ENCODE measurements around the gene LGALS12. TPM values are rescaled to one million over a fixed set of nuclear protein-coding genes. Genes with fewer than 3 reads are reported as not detected.
"Not testable (repeated sequence)": the region's sequence is repeated elsewhere in the genome, so short reads cannot be mapped to it uniquely, and the experiment has no call there.

The LGALS12 gene
- total and polyA plus RNA-seq, 5 donors, result 0.40 to 7.3 (median 2.1) TPM; not detected in 1

DNA sequence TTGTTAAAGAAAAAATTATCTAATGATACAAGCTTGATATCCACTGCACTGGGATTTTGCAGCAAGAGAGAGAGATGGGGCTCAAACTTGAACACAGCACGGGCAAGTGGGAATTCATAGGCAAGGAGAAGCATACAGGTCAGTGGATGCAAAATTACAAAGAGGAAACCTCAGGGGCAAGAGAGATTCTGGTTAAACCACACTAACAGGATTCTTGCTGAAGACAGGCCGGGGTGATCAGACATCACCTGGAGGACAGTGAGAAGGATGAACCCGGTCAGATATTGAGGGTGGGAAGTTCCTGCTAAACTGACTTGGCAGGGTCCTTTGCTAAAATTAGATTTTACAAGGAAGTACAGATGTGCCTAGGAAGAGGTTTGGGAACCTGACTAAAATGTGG lies 28.2 kb downstream of the LGALS12 start:
- Histone ChIP-seq H3K9me3 (ENCODE audit: control insufficient read depth, low read length) (no peaks in the 10 kb centered on the region), H3K4me1 (ENCODE audit: control insufficient read depth, insufficient read depth, low read length) (peaks cover 11% of the 10 kb centered on the region), H3K27me3 (ENCODE audit: control insufficient read depth, insufficient read depth) (no peaks in the 10 kb centered on the region), H3K4me3 (ENCODE audit: low read length) (no peak overlapping the region), H3K27ac (ENCODE audit: low read length) (no peak overlapping the region)
- DNase-seq (no peak), ATAC-seq (no peak)
- intact Hi-C loops (cut with DNase I), result no loop called here
- 79% methylated on average over 3 of the region's 3 CpGs for WGBS

DNA sequence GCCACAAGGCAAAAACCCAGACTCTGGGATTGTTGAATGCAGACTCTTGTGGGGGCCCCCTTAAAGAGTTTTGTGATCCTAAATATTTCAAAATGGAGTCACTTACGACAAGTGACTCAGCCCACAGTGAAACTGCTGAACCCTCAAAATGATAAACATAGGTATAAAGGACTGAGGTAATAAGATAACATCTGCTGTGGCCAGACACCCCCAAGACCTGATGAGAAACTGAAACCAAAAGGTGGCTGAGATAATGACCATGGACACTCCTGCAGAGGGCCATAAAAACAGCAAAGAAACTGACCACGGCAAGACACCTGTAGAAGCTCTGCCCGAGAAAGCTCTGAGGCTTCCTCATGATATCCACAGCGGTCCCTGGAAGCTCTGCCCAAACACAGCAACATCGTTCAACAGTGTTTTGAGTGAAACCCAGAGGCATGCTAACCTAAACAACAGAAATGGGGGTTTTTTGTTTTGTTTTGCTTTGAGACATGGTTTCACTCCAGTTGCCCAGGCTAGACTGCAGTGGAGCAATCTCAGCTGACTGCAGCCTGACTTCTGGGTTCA lies 29.1 kb downstream of the LGALS12 start:
- no peaks in the 10 kb centered on the region for H3K27me3 ChIP-seq (ENCODE audit: control insufficient read depth, insufficient read depth)
- no peak overlapping the region for H3K27ac ChIP-seq (ENCODE audit: low read length)
- WGBS, result 94% methylated on average over 5 of the region's 5 CpGs
- H3K9me3 ChIP-seq (ENCODE audit: control insufficient read depth, low read length), result no peaks in the 10 kb centered on the region
- intact Hi-C loops (cut with DNase I), result no loop called here
- DNase-seq (no peak), ATAC-seq (no peak)
- peaks cover 12% of the 10 kb centered on the region for H3K4me1 ChIP-seq (ENCODE audit: control insufficient read depth, insufficient read depth, low read length)
- no peak overlapping the region for H3K4me3 ChIP-seq (ENCODE audit: low read length)

DNA sequence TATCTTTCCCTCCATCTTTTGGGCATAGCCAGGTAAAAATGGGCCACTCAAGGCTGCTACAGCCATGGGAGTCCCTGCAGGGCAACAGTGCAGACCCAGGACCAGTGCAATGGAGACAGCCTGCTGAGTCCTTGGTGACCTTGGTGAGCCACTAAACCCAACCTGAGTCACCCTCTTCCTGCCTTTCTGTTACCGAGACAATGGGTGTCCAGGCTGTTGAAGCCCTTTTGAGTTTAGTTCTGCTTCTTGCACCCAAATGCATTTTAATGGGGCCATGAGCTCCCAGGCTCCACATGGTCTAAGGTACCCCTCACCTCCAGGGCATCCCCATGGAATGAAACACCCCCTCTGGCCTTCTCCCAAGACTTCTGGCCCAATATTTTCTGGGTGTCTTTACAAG lies 29.9 kb downstream of the LGALS12 start:
- Histone ChIP-seq H3K27ac (ENCODE audit: low read length) (no peak overlapping the region), H3K9me3 (ENCODE audit: control insufficient read depth, low read length) (no peaks in the 10 kb centered on the region), H3K4me1 (ENCODE audit: control insufficient read depth, insufficient read depth, low read length) (peaks cover 12% of the 10 kb centered on the region), H3K4me3 (ENCODE audit: low read length) (no peak overlapping the region), H3K27me3 (ENCODE audit: control insufficient read depth, insufficient read depth) (no peaks in the 10 kb centered on the region)
- intact Hi-C loops (cut with DNase I), result no loop called here
- WGBS, result 89% methylated on average over 1 of the region's 1 CpG
- ATAC-seq (no peak), DNase-seq (no peak)

DNA sequence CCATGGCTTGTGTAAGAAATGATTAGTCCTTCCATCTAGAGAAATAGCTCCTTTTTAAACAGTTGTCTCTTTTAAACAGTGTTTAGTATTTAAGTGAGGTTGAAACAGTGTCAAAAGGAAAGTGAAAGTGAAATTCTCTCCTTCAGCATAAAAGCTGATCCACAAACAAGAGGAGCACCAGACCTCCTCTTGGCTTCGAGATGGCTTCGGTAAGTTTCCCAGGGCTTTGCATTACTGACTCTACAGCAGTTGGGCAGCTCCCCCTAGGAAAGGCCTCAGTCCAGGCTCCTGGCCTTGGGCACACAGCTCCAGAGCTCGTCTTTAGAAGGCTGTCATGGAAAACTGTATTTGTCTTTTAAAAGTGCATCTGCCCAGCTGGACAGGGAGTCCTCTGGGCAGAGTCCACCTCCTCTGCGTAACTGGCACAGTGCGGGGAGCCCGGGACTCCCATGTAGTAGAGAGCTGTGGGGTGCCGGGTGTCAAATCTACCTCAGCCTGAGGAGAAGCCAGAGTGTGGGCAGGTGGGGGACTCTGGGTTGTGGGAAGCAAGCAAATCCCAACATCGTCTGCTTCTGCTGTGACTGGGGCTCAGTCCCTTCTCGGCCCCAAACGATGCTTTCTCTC lies 30.9 kb downstream of the LGALS12 start, which contains the start of gene PLAAT4:
PLAAT4 (plus strand) TSS at position 140 of the 624 bp plus-strand sequence; CDS start at position 201, 61 bp downstream.
- Histone ChIP-seq H3K27me3 (ENCODE audit: control insufficient read depth, insufficient read depth) (no peaks in the 10 kb centered on the region), H3K27ac (ENCODE audit: low read length) (peak within 1 kb of the TSS; percentile 79), H3K4me1 (ENCODE audit: control insufficient read depth, insufficient read depth, low read length) (peaks cover 12% of the 10 kb centered on the region), H3K9me3 (ENCODE audit: control insufficient read depth, low read length) (no peaks in the 10 kb centered on the region), H3K4me3 (ENCODE audit: low read length) (peak within 1 kb of the TSS; percentile 42)
- intact Hi-C loops (cut with DNase I), result no loop called here
- peak; percentile 58 to 63 for ATAC-seq
- peak in 2 of 3 donors; percentile 61 to 67 for DNase-seq
- WGBS, result 26% methylated on average over 10 of the region's 10 CpGs

DNA sequence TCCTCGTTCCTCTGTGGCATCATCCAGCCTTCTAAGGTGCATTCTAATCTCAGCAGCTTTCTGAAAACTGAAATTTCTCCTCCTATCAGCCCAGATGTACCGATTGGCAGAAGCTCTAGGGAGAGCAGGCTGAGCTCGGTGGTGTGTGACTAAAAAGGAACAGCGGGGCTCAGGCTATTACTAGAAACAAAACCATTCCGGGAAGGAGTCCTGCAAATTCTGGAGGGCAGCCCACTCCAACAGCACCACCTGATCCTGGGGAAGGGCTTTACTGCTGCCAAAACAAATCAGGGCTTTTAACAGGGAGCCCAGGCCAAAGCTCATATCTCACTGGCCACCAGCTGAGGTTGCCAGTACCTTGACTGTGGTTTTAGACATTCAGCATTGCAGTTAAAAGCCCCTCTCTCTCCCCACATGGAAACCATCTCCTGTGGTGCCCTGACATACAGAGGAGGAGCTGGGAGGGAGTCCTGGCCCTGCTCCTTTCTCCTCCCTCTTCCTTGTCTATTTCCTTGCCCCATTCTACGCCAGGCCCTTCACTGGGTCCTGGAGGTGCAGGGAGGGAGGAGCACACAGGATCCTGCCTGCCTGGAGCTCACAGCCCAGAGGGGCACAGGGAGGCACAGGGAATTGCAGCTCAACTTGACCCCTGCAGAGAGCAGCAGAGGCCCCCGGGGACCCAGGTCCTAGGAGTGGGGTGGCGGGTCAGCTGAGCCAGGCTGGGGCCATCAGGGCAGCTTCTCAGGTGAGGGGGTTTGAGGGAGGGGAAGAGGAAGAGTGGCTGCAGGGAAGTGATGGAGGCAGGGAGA lies 31.6 kb downstream of the LGALS12 start:
- peak overlapping the region; percentile 79 for H3K27ac ChIP-seq (ENCODE audit: low read length)
- DNase-seq (peak; percentile 74 to 78 (median 77)), ATAC-seq (peak; percentile 88 to 91)
- H3K4me1 ChIP-seq (ENCODE audit: control insufficient read depth, insufficient read depth, low read length), result peaks cover 12% of the 10 kb centered on the region
- H3K27me3 ChIP-seq (ENCODE audit: control insufficient read depth, insufficient read depth), result no peaks in the 10 kb centered on the region
- 17% methylated on average over 8 of the region's 8 CpGs for WGBS
- H3K9me3 ChIP-seq (ENCODE audit: control insufficient read depth, low read length), result no peaks in the 10 kb centered on the region
- intact Hi-C loops (cut with DNase I), result no loop called here
- H3K4me3 ChIP-seq (ENCODE audit: low read length), result peak overlapping the region; percentile 42

DNA sequence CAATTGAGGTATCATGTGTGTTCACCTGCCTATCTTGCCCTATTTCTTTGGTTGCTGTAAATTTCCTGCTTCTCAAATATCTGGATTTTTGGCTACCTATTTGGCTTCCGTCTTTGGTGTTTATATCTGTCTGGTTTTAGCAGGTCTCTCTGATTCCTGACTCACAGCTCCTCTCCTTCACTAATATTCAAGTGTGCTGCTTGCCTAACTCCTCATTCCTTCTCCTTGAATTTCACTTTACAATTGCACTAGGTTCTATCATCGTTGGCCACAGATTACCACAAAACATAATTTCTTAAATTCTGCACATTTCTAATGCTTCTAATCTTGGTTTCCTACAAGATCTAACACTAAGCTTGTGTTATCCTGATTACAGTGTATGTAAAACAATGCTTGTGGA lies 36.6 kb downstream of the LGALS12 start:
- intact Hi-C loops (cut with DNase I); ATAC-seq; H3K4me3 ChIP-seq (ENCODE audit: low read length); H3K27me3 ChIP-seq (ENCODE audit: control insufficient read depth, insufficient read depth); H3K27ac ChIP-seq (ENCODE audit: low read length); H3K4me1 ChIP-seq (ENCODE audit: control insufficient read depth, insufficient read depth, low read length); H3K9me3 ChIP-seq (ENCODE audit: control insufficient read depth, low read length); DNase-seq: not testable (repeated sequence)
- whole genome bisulfite sequencing, result 76% methylated on average over 2 of the region's 2 CpGs

DNA sequence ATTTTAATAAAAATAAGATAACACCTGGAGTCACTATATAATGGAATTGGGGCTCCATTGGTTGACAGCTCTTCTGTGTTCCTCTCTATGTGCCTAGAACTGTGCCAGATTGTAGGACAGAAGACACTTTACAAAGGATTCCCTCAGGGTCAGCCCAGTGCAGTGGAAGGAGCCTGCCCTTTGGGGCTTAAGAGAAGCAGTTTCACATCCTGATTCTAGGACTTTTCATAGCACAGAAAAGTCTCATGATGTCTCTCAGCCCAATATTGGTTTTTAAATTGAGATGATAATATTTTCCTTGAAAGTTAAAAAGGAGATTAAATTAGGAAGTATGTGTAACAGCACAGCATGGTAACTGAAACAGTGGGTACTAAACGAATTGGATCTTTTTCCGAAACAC lies 37.8 kb downstream of the LGALS12 start:
- Histone ChIP-seq H3K4me3 (ENCODE audit: low read length) (no peak overlapping the region), H3K27ac (ENCODE audit: low read length) (no peak overlapping the region), H3K27me3 (ENCODE audit: control insufficient read depth, insufficient read depth) (no peaks in the 10 kb centered on the region), H3K4me1 (ENCODE audit: control insufficient read depth, insufficient read depth, low read length) (peaks cover 3% of the 10 kb centered on the region), H3K9me3 (ENCODE audit: control insufficient read depth, low read length) (no peaks in the 10 kb centered on the region)
- DNase-seq, result no peak
- no peak for ATAC-seq
- intact Hi-C loops (cut with DNase I), result no loop called here
- WGBS, result 85% methylated on average over 2 of the region's 2 CpGs

DNA sequence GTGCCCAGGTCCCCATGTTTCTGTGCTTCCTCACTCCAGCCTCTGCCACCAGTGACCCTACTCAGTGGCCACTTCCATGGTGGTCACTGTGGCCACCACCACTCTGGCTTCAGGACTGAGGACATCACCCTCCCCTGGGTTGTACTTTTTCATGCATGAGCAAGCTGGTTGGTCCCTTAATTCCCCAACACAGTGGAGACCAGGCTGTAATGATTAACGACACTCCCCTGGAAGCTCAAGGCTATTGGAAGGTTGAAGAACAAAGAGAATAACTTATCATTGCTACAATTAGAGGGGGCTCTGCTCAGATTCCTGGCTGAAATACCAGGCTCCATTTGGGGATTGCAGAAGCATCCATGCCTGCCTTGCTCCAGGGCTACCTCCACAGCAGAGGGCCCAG lies 41.2 kb downstream of the LGALS12 start:
- ATAC-seq, result no peak
- Histone ChIP-seq H3K9me3 (ENCODE audit: control insufficient read depth, low read length) (no peaks in the 10 kb centered on the region), H3K4me1 (ENCODE audit: control insufficient read depth, insufficient read depth, low read length) (no peaks in the 10 kb centered on the region), H3K4me3 (ENCODE audit: low read length) (no peak overlapping the region), H3K27me3 (ENCODE audit: control insufficient read depth, insufficient read depth) (no peaks in the 10 kb centered on the region), H3K27ac (ENCODE audit: low read length) (no peak overlapping the region)
- WGBS, result 84% methylated on average over 1 of the region's 1 CpG
- intact Hi-C loops (cut with DNase I), result no loop called here
- DNase-seq, result no peak

DNA sequence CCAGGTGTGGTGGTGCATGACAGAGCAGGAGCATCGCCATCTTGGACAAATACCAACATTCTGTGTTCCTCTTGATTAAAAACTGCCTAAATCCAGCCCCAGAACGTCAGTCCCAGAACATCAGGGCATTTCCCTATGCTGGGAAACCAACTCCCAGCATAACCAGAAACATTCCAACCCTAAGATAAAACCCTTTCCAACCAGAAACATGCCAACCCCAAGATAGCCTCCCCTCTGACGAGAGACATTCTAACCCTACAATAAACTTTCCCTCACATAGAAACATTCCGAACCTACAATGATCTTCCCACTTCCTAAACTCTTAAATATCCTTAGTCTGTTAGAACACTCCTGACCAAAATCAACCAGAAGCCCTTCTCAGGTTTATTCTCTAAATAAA lies 42.3 kb downstream of the LGALS12 start:
- intact Hi-C loops (cut with DNase I), result no loop called here
- no peak for ATAC-seq
- Histone ChIP-seq H3K4me3 (ENCODE audit: low read length) (no peak overlapping the region), H3K27me3 (ENCODE audit: control insufficient read depth, insufficient read depth) (no peaks in the 10 kb centered on the region), H3K4me1 (ENCODE audit: control insufficient read depth, insufficient read depth, low read length) (no peaks in the 10 kb centered on the region), H3K9me3 (ENCODE audit: control insufficient read depth, low read length) (no peaks in the 10 kb centered on the region), H3K27ac (ENCODE audit: low read length) (no peak overlapping the region)
- DNase-seq, result no peak
- 47% methylated on average over 4 of the region's 4 CpGs for WGBS

DNA sequence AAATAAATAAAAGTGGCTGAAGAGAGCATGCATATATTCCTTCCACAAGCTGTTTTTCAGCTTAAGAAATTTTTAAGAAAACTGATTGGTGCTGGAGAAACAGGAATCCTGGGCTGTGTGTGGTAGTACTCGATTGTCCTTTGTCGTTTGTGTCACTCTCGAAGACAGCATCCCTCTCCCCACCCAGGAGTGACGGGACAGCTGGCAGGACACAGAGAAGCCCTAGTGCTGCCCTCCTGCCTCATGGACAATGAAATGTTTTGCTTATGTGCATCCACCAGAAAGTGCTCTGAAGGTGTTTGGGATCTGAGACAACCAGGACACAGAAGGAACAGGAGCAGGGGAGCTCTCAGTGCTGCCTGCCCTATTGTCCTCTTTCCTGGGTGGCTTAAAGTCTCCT lies 43.5 kb downstream of the LGALS12 start:
- DNase-seq (no peak), ATAC-seq (no peak)
- no peaks in the 10 kb centered on the region for H3K27me3 ChIP-seq (ENCODE audit: control insufficient read depth, insufficient read depth)
- no peak overlapping the region for H3K27ac ChIP-seq (ENCODE audit: low read length)
- no peak overlapping the region for H3K4me3 ChIP-seq (ENCODE audit: low read length)
- no peaks in the 10 kb centered on the region for H3K9me3 ChIP-seq (ENCODE audit: control insufficient read depth, low read length)
- H3K4me1 ChIP-seq (ENCODE audit: control insufficient read depth, insufficient read depth, low read length), result no peaks in the 10 kb centered on the region
- 82% methylated on average over 4 of the region's 4 CpGs for WGBS
- intact Hi-C loops (cut with DNase I), result no loop called here

DNA sequence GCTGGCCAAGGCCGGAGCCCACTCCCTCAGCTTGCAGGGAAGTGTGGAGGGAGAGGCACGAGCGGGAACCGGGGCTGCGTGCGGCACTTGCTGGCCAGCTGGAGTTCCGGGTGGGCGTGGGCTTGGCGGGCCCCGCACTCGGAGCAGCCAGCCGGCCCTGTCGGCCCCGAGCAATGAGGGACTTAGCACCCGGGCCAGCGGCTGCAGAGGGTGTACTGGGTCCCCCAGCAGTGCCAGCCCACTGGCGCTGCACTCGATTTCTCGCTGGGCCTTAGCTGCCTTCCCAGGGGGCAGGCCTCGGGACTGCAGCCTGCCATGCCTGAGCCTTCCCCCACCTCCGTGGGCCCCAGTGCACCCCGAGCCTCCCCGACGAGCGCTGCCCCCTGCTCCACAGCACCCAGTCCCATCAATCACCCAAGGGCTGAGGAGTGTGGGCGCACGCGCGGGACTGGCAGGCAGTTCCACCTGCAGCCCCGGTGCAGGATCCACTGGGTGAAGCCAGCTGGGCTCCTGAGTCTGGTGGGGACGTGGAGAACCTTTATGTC lies 44.3 kb downstream of the LGALS12 start:
- DNase-seq, result not testable (repeated sequence)

More for the DNA sequence above, 44.3 kb downstream of the LGALS12 start:
- intact Hi-C loops (cut with DNase I); H3K9me3 ChIP-seq (ENCODE audit: control insufficient read depth, low read length); H3K27me3 ChIP-seq (ENCODE audit: control insufficient read depth, insufficient read depth); H3K4me3 ChIP-seq (ENCODE audit: low read length); ATAC-seq; H3K27ac ChIP-seq (ENCODE audit: low read length); H3K4me1 ChIP-seq (ENCODE audit: control insufficient read depth, insufficient read depth, low read length): not testable (repeated sequence)
- 89% methylated on average over 31 of the region's 31 CpGs for WGBS

Data from right cardiac atrium (tissue), 5 donors.